AG04450 (cell line): ENCODE results near the gene ATP1B1. TPM values are rescaled to one million over a fixed set of nuclear protein-coding genes. Genes with fewer than 3 reads are reported as not detected.

ENCODE experiments used
- CTCF ChIA-PET: fragments of 300-600, 350-600 bp; formaldehyde crosslinking; extraction: SDS; loops from one replicate; lab custom pipeline; 2022; ENCODE audit warnings: antibody characterized with exemption, inconsistent platforms; lab: Charles Lee
- POLR2A ChIA-PET: fragments of 350-600 bp; formaldehyde crosslinking; extraction: SDS; loops from one replicate; lab custom pipeline; 2021; ENCODE audit warnings: antibody characterized with exemption, inconsistent platforms; lab: Yijun Ruan, JAX
- DNase-seq: peaks from one replicate; pipeline ENCODE4 v3.0.0-alpha.2; 2011; ENCODE audit warnings: low read depth, low spot score
- H3K27ac ChIP-seq: one replicate; pipeline ENCODE4 v1.5.1; 2012; ENCODE audit warnings: low read depth, low read length, control low read depth
- H3K27me3 ChIP-seq: one replicate; pipeline ENCODE4 v1.6.0; 2012; ENCODE audit warnings: low read length; ENCODE audit not compliant: control insufficient read depth, insufficient read depth
- H3K4me3 ChIP-seq: 2 replicates; pipeline ENCODE4 v1.5.1; 2011; ENCODE audit warnings: mild to moderate bottlenecking, low read depth, low read length, control low read depth
- H3K9me3 ChIP-seq: 2 replicates; pipeline ENCODE4 v1.5.1; 2012; ENCODE audit warnings: low read length; ENCODE audit not compliant: control insufficient read depth, insufficient read depth
- polyA plus RNA-seq: library from polyadenylated mRNA; depleted of rRNA; stranded (reverse); fragments of >200 nt; gene quantifications from 2 replicates; pipeline ENCODE4 v1.2.3, GENCODE V29; 2011
- TF ChIP-seq, protein P1 (sequence below): IDR thresholded peaks from 2 replicates; pipeline ENCODE4 v1.5.1; 2011; ENCODE audit warnings: low read depth, low read length, control low read depth, inconsistent platforms

The ATP1B1 gene
- polyA plus RNA-seq, 1 experiment = 25.0 TPM

DNA sequence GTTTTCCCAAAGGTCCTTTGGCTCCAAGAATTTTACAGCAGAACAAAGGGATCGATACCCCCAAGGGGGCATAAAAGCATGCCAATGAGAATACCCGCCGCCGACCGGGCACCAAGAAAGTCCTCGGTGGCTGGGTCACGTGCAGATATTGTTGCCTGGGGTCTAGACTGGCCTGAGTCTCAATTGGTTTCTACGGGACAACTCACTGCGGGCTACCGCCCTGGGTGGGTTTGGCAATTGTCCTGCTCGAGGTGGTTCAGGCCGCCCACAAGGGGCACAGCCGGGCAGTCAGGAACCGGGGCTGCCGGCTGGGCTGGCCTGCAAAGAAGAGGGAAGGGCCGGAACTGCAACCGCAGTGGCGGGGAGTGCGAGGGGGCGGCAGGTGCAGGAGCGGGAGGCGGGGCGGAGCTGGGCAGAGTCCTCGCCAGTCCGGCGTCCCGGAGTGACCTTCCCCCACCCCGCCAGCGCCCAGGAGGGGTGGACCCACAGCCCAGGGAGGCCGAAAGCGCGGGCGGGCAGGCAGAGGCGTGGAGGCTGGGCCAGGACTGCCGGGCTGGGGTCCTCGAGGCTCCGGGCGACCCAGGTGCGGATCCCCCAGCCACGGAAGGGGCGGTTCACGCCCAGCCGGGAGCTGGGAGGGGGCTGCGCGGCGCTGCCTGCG, 926 bp upstream of the ATP1B1 start:
- H3K9me3 ChIP-seq = no peaks in the 10 kb centered on the region
- TF ChIP-seq, protein P1, sequence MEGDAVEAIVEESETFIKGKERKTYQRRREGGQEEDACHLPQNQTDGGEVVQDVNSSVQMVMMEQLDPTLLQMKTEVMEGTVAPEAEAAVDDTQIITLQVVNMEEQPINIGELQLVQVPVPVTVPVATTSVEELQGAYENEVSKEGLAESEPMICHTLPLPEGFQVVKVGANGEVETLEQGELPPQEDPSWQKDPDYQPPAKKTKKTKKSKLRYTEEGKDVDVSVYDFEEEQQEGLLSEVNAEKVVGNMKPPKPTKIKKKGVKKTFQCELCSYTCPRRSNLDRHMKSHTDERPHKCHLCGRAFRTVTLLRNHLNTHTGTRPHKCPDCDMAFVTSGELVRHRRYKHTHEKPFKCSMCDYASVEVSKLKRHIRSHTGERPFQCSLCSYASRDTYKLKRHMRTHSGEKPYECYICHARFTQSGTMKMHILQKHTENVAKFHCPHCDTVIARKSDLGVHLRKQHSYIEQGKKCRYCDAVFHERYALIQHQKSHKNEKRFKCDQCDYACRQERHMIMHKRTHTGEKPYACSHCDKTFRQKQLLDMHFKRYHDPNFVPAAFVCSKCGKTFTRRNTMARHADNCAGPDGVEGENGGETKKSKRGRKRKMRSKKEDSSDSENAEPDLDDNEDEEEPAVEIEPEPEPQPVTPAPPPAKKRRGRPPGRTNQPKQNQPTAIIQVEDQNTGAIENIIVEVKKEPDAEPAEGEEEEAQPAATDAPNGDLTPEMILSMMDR = no peak
- ChIA-PET CTCF (interaction anchor here (0.6 to 1.4 kb wide), 3 partner anchors 10 to 442 kb away, joined by 3 to 7 read pairs (median 4); no protein-coding TSS in a partner anchor), POLR2A (interaction anchor here (1.5 to 3.3 kb wide), 2 partner anchors 14 to 262 kb away, joined by 4 to 15 read pairs; partner anchors contain the start of genes BLZF1 and NME7)
- H3K4me3 ChIP-seq = peak overlapping the region; percentile 82
- peaks cover 6% of the 10 kb centered on the region for H3K27me3 ChIP-seq
- DNase-seq = no peak
- no peak overlapping the region for H3K27ac ChIP-seq

DNA sequence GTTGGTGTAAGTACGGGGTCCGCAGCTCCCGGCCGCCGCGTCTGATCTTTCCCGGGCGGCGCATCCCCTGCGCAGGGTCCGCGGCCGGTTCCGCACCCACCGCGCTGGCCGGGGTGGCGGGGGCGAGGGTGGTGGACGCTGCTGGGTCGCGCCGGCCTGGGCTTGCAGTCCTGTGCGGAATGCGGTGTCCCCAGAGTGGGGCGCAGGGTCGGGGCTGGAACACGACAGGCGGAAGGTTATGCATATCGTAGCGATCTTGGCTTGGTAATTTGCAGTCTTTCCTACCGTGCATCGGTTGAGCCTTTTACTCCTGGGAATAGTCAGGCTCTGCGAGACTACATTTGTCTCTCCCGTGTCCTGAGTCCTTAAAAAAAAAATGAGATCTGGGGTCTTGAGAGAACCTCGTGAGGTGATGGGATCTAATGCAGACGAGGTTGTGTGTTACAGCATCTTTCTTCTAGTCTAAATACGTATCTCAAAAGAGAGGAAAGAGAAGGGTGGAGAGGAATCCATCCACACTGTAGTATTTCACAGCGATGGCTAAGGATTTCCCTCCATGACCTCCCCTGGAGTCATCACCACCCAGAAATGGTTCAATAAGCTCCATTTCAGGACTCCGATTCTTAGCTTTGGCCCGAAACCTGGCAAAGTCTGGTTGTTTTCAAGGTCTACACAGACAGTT, 572 bp downstream of the ATP1B1 start:
- ChIA-PET CTCF (interaction anchor here (0.7 to 1.4 kb wide), 6 partner anchors 9 to 764 kb away, joined by 3 to 7 read pairs (median 4); no protein-coding TSS in a partner anchor), POLR2A (interaction anchor here (0.6 to 3.3 kb wide), 5 partner anchors 10 to 1956 kb away, joined by 3 to 15 read pairs (median 4); partner anchors contain the start of genes BLZF1 and NME7)
- TF ChIP-seq, protein P1 = no peak
- H3K9me3 ChIP-seq = no peaks in the 10 kb centered on the region
- peaks cover 6% of the 10 kb centered on the region for H3K27me3 ChIP-seq
- H3K27ac ChIP-seq = peak overlapping the region; percentile 39
- no peak for DNase-seq
- H3K4me3 ChIP-seq = peak overlapping the region; percentile 82

DNA sequence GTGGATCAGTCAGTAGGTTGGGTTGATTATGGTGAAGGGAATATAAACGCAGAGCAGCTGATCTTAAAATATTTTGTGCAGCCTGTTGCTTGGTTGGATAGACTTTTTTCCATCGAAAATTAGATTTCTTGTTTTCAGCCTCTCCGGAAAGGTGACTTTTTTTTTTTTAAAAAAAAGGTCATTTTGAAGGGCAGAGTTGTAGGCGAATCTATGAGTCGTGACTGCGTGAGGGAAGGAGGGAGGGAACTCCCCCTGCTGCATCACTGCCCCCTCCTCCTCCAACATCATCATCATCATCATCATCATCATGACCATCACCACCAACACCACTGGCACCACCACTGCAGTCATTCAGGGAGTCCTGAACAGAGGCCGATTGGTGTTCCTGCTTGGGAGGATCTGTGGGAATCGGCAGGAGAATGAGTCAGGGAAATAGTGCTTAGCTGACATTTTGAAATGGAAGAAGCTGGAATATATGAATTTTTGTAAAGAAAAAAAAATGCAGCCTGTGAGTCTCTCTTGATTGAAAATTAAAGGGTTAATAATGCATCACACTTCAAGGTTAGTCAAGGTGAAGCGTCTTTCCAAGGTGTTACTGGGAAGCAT, 1.2 kb downstream of the ATP1B1 start:
- Histone ChIP-seq H3K27ac (peak overlapping the region; percentile 39), H3K4me3 (peak overlapping the region; percentile 82), H3K27me3 (peaks cover 6% of the 10 kb centered on the region), H3K9me3 (no peaks in the 10 kb centered on the region)
- ChIA-PET CTCF (interaction anchor here (0.6 to 1.0 kb wide), 3 partner anchors 10 to 765 kb away, joined by 3 read pairs; no protein-coding TSS in a partner anchor), POLR2A (interaction anchor here (0.6 to 3.3 kb wide), 3 partner anchors 10 to 241 kb away, joined by 3 to 15 read pairs (median 4); no protein-coding TSS in a partner anchor)
- TF ChIP-seq, protein P1 = no peak
- DNase-seq = no peak

DNA sequence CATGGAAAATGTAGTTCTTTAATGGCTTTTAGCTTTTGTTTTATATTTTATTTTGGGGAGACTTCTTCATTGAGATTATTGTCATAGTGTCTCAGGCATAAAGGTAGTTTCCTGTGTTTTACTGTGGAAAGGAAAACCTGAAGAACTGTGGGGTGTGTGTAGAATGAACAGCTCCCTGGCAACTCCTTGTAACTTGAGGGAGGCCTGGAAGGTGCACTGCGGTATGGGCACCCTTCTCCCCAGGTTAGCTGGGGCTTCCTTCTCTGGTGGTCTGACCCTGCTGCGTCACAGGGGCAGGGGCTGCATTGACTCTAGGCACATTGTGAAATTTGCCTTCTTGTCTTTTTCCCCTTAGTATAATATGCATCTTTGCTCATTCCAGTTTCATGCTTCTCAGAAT, 1.7 kb downstream of the ATP1B1 start:
- H3K9me3 ChIP-seq = no peaks in the 10 kb centered on the region
- POLR2A ChIA-PET = interaction anchor here (0.6 to 3.3 kb wide), 3 partner anchors 9 to 240 kb away, joined by 3 to 15 read pairs (median 4); no protein-coding TSS in a partner anchor
- TF ChIP-seq, protein P1 = no peak
- DNase-seq = no peak
- peak overlapping the region; percentile 82 for H3K4me3 ChIP-seq
- peaks cover 6% of the 10 kb centered on the region for H3K27me3 ChIP-seq
- H3K27ac ChIP-seq = peak overlapping the region; percentile 42
- CTCF ChIA-PET = interaction anchor here (0.6 to 1.0 kb wide), 2 partner anchors 10 to 765 kb away, joined by 3 read pairs; no protein-coding TSS in a partner anchor
